GM12873 (cell line): Measurements from ENCODE around the gene LPAR1.

Experiments used
- TF ChIP-seq, protein P1 (sequence below): IDR thresholded peaks from 2 replicates; pipeline ENCODE4 v1.5.1; 2012; ENCODE audit warnings: low read depth, mild to moderate bottlenecking, moderate library complexity, low read length, control low read depth; ENCODE audit not compliant: insufficient read depth; ENCODE audit errors: missing control alignments

The LPAR1 gene

DNA sequence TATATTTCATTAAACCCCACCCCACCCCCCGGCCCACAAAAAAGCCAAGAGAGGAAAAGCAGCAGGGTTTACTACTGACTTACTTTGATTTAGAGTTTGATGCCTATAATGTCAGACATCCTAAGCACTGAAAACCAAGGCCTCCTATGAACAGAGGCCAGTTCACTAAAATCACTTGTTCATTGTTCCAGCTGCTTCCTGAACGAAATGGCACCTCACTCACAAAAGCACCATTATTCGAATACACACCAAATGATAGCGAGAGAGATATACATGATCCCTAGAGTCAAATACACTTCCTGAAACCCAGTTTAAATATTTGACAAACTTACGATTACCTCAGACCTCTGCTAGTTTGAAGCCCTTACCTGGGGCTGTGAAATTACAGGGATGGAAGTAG, 66.6 kb downstream of the LPAR1 start:
- TF ChIP-seq, protein P1, sequence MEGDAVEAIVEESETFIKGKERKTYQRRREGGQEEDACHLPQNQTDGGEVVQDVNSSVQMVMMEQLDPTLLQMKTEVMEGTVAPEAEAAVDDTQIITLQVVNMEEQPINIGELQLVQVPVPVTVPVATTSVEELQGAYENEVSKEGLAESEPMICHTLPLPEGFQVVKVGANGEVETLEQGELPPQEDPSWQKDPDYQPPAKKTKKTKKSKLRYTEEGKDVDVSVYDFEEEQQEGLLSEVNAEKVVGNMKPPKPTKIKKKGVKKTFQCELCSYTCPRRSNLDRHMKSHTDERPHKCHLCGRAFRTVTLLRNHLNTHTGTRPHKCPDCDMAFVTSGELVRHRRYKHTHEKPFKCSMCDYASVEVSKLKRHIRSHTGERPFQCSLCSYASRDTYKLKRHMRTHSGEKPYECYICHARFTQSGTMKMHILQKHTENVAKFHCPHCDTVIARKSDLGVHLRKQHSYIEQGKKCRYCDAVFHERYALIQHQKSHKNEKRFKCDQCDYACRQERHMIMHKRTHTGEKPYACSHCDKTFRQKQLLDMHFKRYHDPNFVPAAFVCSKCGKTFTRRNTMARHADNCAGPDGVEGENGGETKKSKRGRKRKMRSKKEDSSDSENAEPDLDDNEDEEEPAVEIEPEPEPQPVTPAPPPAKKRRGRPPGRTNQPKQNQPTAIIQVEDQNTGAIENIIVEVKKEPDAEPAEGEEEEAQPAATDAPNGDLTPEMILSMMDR, result no peak

DNA sequence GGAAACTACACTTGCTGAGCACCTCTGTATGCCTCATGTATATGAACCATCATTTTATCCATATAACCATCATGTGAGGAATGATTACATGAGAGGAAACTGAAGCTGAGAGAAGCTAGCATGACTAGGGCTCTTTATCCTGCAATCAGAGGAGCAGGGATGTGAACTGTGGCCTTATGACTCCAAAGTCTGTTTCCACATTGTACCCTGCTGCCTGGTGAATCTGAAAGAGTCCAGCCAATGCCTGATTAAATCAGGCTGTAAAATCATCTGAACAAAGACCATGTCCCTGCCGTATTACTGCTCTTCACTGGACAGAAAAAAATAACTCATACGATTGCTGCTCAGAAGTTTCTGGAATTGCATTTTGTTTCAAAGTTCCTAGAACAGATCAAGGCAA, 67.0 kb downstream of the LPAR1 start:
- TF ChIP-seq, protein P1, result no peak

DNA sequence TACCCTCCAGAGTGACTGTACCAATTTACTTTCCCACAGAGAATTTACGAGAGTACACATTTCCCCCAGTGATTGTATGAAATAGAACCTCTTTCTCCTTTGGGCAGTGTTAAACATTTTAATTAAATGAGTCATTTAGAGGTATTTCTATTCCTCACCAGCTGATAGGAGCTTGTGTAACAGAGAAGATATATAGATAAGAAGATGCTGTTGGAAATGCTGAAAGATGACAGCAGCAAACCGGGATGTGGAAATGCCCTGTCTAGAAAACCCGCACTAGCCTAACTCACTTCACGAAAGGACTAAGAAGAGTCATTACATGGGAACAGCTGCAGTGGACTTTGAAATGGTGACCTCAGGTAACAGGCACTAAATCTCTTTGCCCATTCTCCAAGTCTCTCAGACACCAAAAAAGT, 68.3 kb downstream of the LPAR1 start:
- TF ChIP-seq, protein P1, result no peak

DNA sequence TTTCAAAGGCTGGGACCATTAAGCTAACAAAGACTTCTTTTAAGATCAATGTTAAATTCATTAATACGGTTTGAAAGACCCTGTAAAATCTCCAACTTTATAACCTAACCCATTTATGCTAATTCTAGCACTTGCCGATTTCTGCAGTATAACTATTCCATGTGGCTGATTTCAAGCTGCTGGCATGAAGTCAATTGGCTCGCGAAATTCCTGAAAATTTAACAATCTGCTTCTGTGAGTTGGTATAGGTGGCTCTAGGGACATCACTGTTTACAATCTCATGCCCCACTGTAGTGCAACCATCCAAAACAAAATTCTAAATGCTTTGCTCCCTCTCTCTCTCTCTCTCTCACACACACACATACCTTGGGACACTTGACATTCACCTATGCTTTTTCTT, 70.2 kb downstream of the LPAR1 start:
- TF ChIP-seq, protein P1, result no peak

DNA sequence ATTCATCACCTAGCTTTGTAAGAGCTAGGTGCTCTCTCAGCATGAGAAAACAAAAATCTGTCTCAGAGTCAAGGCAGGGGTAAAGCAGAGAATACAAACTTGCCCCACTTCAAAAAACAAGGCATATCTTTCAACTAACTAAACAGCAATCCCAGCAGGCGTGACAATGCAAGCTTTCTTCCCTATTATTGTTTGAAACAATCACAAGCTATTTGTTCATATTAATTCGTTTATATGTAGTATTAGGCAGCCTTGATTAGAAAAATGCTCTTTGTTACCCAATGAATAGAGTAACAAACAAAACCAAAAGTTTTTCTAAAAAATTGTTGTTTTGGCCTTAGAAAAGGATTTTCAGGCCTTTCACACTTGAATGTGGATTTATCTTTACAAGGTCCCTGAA, 71.1 kb downstream of the LPAR1 start:
- TF ChIP-seq, protein P1, result no peak

DNA sequence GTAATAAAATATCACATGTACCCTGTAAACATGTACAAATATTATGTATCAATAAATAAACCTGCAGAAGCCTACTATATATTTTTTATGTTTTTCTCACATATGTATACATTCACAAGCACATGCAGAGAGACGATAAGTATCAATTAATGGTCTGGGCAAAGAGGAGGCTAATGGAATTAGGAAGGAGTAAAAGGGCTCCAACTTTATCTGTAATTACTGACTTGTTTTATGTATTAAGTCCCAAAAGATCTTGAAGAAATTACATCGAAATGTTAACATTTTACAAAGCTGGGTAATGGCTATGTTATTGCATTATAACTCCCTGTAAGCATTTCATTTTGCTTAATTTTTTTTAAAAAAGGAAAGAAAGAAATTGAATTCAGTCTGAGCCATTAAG, 78.0 kb downstream of the LPAR1 start:
- TF ChIP-seq, protein P1, result no peak

DNA sequence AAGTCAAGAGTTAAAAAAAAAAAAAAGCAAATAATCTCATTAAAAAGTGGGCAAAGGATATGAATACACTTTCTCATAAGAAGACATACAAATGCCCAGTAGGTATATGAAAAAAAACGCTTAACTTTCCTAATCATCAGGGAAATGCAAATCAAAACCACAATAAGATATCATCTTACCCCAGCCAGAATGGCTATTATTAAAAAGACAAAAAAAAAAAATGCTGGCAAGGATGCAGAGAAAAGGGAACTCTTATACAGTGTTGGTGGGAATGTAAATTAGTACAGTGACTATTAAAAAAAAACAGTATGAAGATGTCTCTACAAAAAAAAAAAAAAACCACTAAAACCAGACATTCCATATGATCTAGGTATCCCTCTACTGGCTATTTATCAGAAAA, 79.4 kb downstream of the LPAR1 start:
- TF ChIP-seq, protein P1, result no peak
